CD4-positive, alpha-beta T cell (primary cell): ENCODE data around the gene RNF220. TPM values are rescaled to one million over a fixed set of nuclear protein-coding genes. Genes with fewer than 3 reads are reported as not detected.
"Not testable (repeated sequence)": the region's sequence is repeated elsewhere in the genome, so short reads cannot be mapped to it uniquely, and the experiment has no call there.

Experiments
- ATAC-seq: fragments of 200-7000 bp; cut with Tn5 transposase; one replicate; pipeline ENCODE4 v1.10.0; 2022; ENCODE audit warnings: mild to moderate bottlenecking; ENCODE audit not compliant: poor library complexity
- CTCF ChIA-PET: fragments of 350-600 bp; sonication (Branson Sonifier 250); formaldehyde crosslinking; loops from one replicate; lab custom pipeline; 2021; ENCODE audit warnings: antibody characterized with exemption, inconsistent platforms; lab: Charles Lee
- POLR2A ChIA-PET: fragments of 350-600 bp; sonication (Branson Sonifier 250); formaldehyde crosslinking; loops from one replicate; lab custom pipeline; 2021; ENCODE audit warnings: antibody characterized with exemption, inconsistent platforms; lab: Charles Lee
- DNase-seq, 14 experiments: peaks; one replicate each; pipeline ENCODE4 v3.0.0-alpha.2; 2013 to 2020; ENCODE audit warnings: mixed read lengths in 2 of 14
- H3K27ac ChIP-seq, 2 donors: one replicate each; pipeline versions ENCODE4 v1.5.1 to v1.7.0; 2013; ENCODE audit warnings: low read length in 2 of 2, low read depth in 1 of 2, mild to moderate bottlenecking in 1 of 2
- H3K27me3 ChIP-seq, 2 experiments: 1 replicate in 1 of 2; 2 replicates in 1 of 2; pipeline versions ENCODE4 v1.6.1 to v1.7.0; 2013; ENCODE audit warnings: low read length in 2 of 2, control low read depth in 1 of 2, mild to moderate bottlenecking in 1 of 2, moderate library complexity in 1 of 2; ENCODE audit not compliant: insufficient read depth in 2 of 2, control insufficient read depth in 1 of 2
- H3K36me3 ChIP-seq: one replicate; pipeline ENCODE4 v1.6.1; 2013; ENCODE audit warnings: low read length, control low read depth; ENCODE audit not compliant: insufficient read depth
- H3K4me1 ChIP-seq: one replicate; pipeline ENCODE4 v1.6.1; 2013; ENCODE audit warnings: low read length, control low read depth; ENCODE audit not compliant: insufficient read depth
- H3K4me3 ChIP-seq: one replicate; pipeline ENCODE4 v1.5.1; 2013; ENCODE audit warnings: mild to moderate bottlenecking, low read length, moderate library complexity
- H3K9me3 ChIP-seq, 2 experiments: 1 replicate in 1 of 2; 2 replicates in 1 of 2; pipeline versions ENCODE4 v1.6.1 to v1.7.0; 2013; ENCODE audit warnings: low read length in 2 of 2, mild to moderate bottlenecking in 2 of 2, control low read depth in 1 of 2, moderate library complexity in 1 of 2; ENCODE audit not compliant: control insufficient read depth in 1 of 2, insufficient read depth in 1 of 2
- H3K27ac Mint-ChIP-seq: one replicate; pipeline ENCODE4 v1.8.0; 2020; ENCODE audit warnings: mixed read lengths
- H3K27me3 Mint-ChIP-seq: one replicate; pipeline ENCODE4 v1.8.0; 2021; ENCODE audit warnings: mixed read lengths
- H3K36me3 Mint-ChIP-seq: one replicate; pipeline ENCODE4 v1.8.0; 2021; ENCODE audit warnings: low read depth, mixed read lengths
- H3K4me1 Mint-ChIP-seq: one replicate; pipeline ENCODE4 v1.8.0; 2021; ENCODE audit warnings: low read depth, mixed read lengths
- H3K4me3 Mint-ChIP-seq: one replicate; pipeline ENCODE4 v1.8.0; 2020; ENCODE audit warnings: mild to moderate bottlenecking, mixed read lengths
- H3K9me3 Mint-ChIP-seq: one replicate; pipeline ENCODE4 v1.8.0; 2020; ENCODE audit warnings: mixed read lengths
- intact Hi-C, 2 experiments: fragments of 100-400 bp; cut with DNase I in 1 of 2; cut with micrococcal nuclease in 1 of 2; formaldehyde crosslinking; loops; one replicate each; pipeline versions ENCODE4 v1.15.1 to v1.9.0; 2023 to 2025; cut with DNase I, micrococcal nuclease
- total RNA-seq, 174 experiments: library from RNA in 2 of 174; stranded (reverse) in 2 of 174; gene quantifications; one replicate each; pipeline ENCODE4 v1.2.3 and lab custom pipeline; 2021 to 2026
- TF ChIP-seq, protein P1 (sequence below): fragments of 200-600 bp; IDR thresholded peaks from one replicate; pipeline ENCODE4 v1.8.0; 2022; ENCODE audit warnings: antibody characterized with exemption, mild to moderate bottlenecking

The RNF220 gene
- total RNA-seq, 2 experiments from 2014 or later = 76.0 to 77.9 TPM

DNA sequence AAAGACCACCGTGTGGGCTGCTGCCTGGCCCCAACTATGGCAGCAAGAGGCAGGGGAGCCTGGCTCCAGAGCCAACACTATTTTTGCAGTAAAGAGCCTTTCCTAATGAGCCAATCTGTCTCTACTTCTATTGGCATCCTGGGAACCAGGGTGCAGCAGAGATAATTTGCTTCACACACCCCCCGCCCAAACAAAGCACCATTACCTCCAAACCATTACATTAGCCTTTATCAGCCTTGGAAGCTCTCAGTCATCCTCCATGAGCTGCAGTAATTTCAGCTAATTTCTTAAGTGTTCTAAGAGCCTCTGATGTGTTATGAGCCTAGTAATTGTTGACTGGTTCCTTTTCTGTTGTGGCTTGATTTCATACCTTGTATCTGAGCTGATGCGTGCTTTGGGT lies 291.0 kb downstream of the RNF220 start:
- TF ChIP-seq, protein P1, sequence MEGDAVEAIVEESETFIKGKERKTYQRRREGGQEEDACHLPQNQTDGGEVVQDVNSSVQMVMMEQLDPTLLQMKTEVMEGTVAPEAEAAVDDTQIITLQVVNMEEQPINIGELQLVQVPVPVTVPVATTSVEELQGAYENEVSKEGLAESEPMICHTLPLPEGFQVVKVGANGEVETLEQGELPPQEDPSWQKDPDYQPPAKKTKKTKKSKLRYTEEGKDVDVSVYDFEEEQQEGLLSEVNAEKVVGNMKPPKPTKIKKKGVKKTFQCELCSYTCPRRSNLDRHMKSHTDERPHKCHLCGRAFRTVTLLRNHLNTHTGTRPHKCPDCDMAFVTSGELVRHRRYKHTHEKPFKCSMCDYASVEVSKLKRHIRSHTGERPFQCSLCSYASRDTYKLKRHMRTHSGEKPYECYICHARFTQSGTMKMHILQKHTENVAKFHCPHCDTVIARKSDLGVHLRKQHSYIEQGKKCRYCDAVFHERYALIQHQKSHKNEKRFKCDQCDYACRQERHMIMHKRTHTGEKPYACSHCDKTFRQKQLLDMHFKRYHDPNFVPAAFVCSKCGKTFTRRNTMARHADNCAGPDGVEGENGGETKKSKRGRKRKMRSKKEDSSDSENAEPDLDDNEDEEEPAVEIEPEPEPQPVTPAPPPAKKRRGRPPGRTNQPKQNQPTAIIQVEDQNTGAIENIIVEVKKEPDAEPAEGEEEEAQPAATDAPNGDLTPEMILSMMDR = no peak

DNA sequence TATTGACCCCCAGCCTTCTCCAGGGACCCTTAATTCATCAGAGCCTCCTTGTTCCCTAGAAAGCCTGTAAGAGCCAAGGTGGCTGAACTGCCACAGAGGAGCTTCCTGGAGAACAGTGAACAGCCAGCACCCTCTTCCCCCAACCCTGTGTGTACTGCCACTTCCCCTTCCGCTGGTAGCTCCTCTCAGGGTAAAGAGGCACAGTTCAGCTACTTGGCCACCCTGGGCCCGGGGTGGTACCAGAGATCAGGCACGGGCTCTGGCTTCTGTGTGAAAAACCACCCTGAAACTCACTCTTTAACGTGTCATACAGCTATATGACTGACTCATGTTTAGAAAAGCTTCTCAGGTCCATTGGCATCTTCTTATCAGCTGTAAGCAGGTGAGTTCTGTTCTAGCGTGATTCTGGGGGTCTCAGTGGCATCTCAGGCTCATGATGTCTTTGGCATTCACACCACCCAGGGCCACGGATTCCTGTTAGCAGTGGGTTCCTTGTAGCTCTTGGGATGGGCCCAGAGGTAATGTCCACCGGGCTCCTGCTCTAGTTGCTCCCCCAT lies 291.8 kb downstream of the RNF220 start:
- peak overlapping the region; percentile 36 to 74 for H3K27ac ChIP-seq
- Mint-ChIP-seq H3K27ac (peak overlapping the region; percentile 84), H3K4me1 (peaks cover 14% of the 10 kb centered on the region), H3K27me3 (no peaks in the 10 kb centered on the region), H3K36me3 (no peaks in the 10 kb centered on the region), H3K9me3 (no peaks in the 10 kb centered on the region), H3K4me3 (peak overlapping the region; percentile 70)
- no peaks in the 10 kb centered on the region for H3K27me3 ChIP-seq
- peaks cover 16% of the 10 kb centered on the region for H3K4me1 ChIP-seq
- H3K9me3 ChIP-seq = no peaks in the 10 kb centered on the region
- no peaks in the 10 kb centered on the region for H3K36me3 ChIP-seq
- DNase-seq (peak in 12 of 14 experiments; percentile 8 to 65 (median 36)), ATAC-seq (peak; percentile 98)
- intact Hi-C loops = no loop called here
- TF ChIP-seq, protein P1 = no peak
- CTCF ChIA-PET = interaction anchor here (1.1 kb wide), 1 partner anchor 10 kb away, joined by 3 read pairs; no protein-coding TSS in a partner anchor
- POLR2A ChIA-PET = interaction anchor here (0.8 to 2.6 kb wide), 15 partner anchors 9 to 989 kb away, joined by 3 to 16 read pairs (median 4); partner anchors contain the start of genes ARMH1, GPBP1L1, MUTYH and RNU5D-1
- H3K4me3 ChIP-seq = peak overlapping the region; percentile 5

More for the DNA sequence above, 291.0 kb downstream of the RNF220 start:
- DNase-seq (no peak), ATAC-seq (no peak)
- Histone ChIP-seq H3K4me3 (no peak overlapping the region), H3K36me3 (no peaks in the 10 kb centered on the region), H3K4me1 (peaks cover 16% of the 10 kb centered on the region), H3K9me3 (no peaks in the 10 kb centered on the region), H3K27me3 (no peaks in the 10 kb centered on the region), H3K27ac (peak overlapping the region in 1 of 2 donors; percentile 74)
- H3K36me3 Mint-ChIP-seq = no peaks in the 10 kb centered on the region
- intact Hi-C loops = no loop called here
- peaks cover 5% of the 10 kb centered on the region for H3K27me3 Mint-ChIP-seq
- peaks cover 14% of the 10 kb centered on the region for H3K4me1 Mint-ChIP-seq
- ChIA-PET POLR2A (interaction anchor here (0.8 to 2.6 kb wide), 14 partner anchors 8 to 990 kb away, joined by 3 to 16 read pairs (median 4); partner anchors contain the start of genes ARMH1, GPBP1L1, MUTYH and RNU5D-1), CTCF (interaction anchor here (1.1 kb wide), 1 partner anchor 10 kb away, joined by 3 read pairs; no protein-coding TSS in a partner anchor)
- H3K9me3 Mint-ChIP-seq = no peaks in the 10 kb centered on the region
- H3K27ac Mint-ChIP-seq = peak overlapping the region; percentile 84
- no peak overlapping the region for H3K4me3 Mint-ChIP-seq

DNA sequence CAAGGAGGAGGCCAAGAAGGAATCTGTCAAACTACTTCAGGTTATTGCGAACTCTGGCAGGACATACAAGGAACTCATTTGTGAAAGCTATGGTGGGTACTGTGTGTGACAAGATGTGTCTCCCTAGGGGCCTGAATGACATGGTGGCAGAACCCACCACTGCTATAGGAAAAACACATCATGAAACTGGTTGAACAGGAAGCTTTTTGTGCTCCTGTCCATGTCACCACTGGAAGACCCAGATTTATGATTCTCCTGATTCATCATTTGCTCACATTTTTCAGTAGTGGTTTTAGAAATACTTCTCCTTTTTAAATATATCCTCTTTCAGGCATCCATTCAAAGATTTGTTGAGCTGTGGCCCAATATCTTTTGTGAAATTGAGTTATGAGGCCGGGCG lies 293.1 kb downstream of the RNF220 start:
- no peak for ATAC-seq
- intact Hi-C loops = no loop called here
- no peak for DNase-seq
- H3K4me3 ChIP-seq = no peak overlapping the region
- no peak overlapping the region for H3K27ac Mint-ChIP-seq
- no peaks in the 10 kb centered on the region for H3K36me3 ChIP-seq
- H3K4me1 ChIP-seq = peaks cover 16% of the 10 kb centered on the region
- ChIA-PET POLR2A (interaction anchor here (1.1 kb wide), 1 partner anchor 67 kb away, joined by 3 read pairs; no protein-coding TSS in a partner anchor), CTCF (no interaction called here)
- peaks cover 14% of the 10 kb centered on the region for H3K4me1 Mint-ChIP-seq
- TF ChIP-seq, protein P1 = no peak
- no peaks in the 10 kb centered on the region for H3K36me3 Mint-ChIP-seq
- no peaks in the 10 kb centered on the region for H3K27me3 ChIP-seq
- H3K9me3 ChIP-seq = no peaks in the 10 kb centered on the region
- no peaks in the 10 kb centered on the region for H3K9me3 Mint-ChIP-seq
- no peak overlapping the region for H3K27ac ChIP-seq
- H3K27me3 Mint-ChIP-seq = no peaks in the 10 kb centered on the region
- H3K4me3 Mint-ChIP-seq = no peak overlapping the region

DNA sequence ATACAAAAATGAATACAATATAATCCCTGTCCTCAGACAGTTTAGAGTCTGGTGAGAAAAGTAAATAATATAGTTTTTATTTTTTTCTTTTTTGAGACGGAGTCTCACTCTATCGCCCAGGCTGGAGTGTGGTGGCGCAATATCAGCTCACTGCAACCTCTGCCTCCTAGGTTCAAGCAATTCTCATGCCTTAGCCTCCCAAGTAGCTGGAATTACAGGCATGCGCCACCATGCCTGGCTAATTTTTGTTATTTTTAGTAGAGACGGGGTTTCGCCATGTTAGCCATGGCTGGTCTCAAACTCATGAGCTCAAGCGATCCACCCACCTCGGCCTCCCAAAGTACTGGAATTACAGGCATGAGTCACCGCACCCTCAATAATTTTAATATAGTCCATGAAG lies 294.3 kb downstream of the RNF220 start:
- intact Hi-C loops, ATAC-seq, H3K27ac ChIP-seq, H3K27ac Mint-ChIP-seq, H3K27me3 Mint-ChIP-seq, H3K27me3 ChIP-seq, H3K4me3 Mint-ChIP-seq, H3K4me3 ChIP-seq, H3K36me3 Mint-ChIP-seq, CTCF ChIA-PET, H3K9me3 ChIP-seq, H3K36me3 ChIP-seq, H3K9me3 Mint-ChIP-seq, DNase-seq: not testable (repeated sequence)
- POLR2A ChIA-PET = interaction anchor here (1.0 kb wide), 1 partner anchor 22 kb away, joined by 5 read pairs; no protein-coding TSS in a partner anchor
- H3K4me1 ChIP-seq = peaks cover 16% of the 10 kb centered on the region
- H3K4me1 Mint-ChIP-seq = peaks cover 14% of the 10 kb centered on the region
